H1 (cell line): Measurements from ENCODE around the gene AFG1L. TPM values are rescaled to one million over a fixed set of nuclear protein-coding genes. Genes with fewer than 3 reads are reported as not detected.

Source experiments
- CTCF ChIA-PET: fragments of 300-600 bp; sonication (Branson Sonifier 250); formaldehyde crosslinking; loops from one replicate; lab custom pipeline; 2021; ENCODE audit not compliant: partially characterized antibody; lab: Charles Lee
- POLR2A ChIA-PET: fragments of 300-600 bp; sonication (Branson Sonifier 250); formaldehyde crosslinking; loops from one replicate; lab custom pipeline; 2021; ENCODE audit warnings: inconsistent platforms; ENCODE audit not compliant: partially characterized antibody; lab: Charles Lee
- DNase-seq, 2 experiments: peaks; one replicate each; pipeline versions ENCODE4 v3.0.0 to v3.0.0-alpha.2; 2010 to 2022; ENCODE audit warnings: low spot score in 2 of 2, low read depth in 1 of 2, mixed read lengths in 1 of 2
- FAIRE-seq: peaks from 2 replicates; lab custom pipeline; 2011; peaks lifted over from hg19 to GRCh38; lab: Jason Lieb, UNC
- H2AFZ ChIP-seq: 2 replicates; pipeline ENCODE4 v1.8.1; 2012; ENCODE audit warnings: low read length, inconsistent platforms
- H2AK5ac ChIP-seq: 2 replicates; pipeline ENCODE4 v1.6.1; 2013; ENCODE audit warnings: low read depth, low read length
- H2BK120ac ChIP-seq: replicated peaks from 2 replicates; pipeline ENCODE3; 2013; ENCODE audit warnings: low read depth, low read length, inconsistent platforms
- H2BK12ac ChIP-seq: 2 replicates; pipeline ENCODE4 v1.6.1; 2013; ENCODE audit warnings: low read depth, low read length
- H2BK15ac ChIP-seq: 2 replicates; pipeline ENCODE4 v1.6.1; 2013; ENCODE audit warnings: low read length
- H2BK20ac ChIP-seq: 2 replicates; pipeline ENCODE4 v1.6.1; 2013; ENCODE audit warnings: low read length
- H2BK5ac ChIP-seq: 2 replicates; pipeline ENCODE4 v1.6.1; 2013; ENCODE audit warnings: low read depth, low read length
- H3K14ac ChIP-seq: 2 replicates; pipeline ENCODE4 v1.6.1; 2013; ENCODE audit warnings: inconsistent platforms; ENCODE audit not compliant: insufficient read length
- H3K18ac ChIP-seq: 2 replicates; pipeline ENCODE4 v1.6.1; 2013; ENCODE audit warnings: low read length; ENCODE audit errors: extremely low read depth
- H3K23ac ChIP-seq: 2 replicates; pipeline ENCODE4 v1.6.1; 2013; ENCODE audit warnings: inconsistent platforms; ENCODE audit not compliant: insufficient read length
- H3K23me2 ChIP-seq: 2 replicates; pipeline ENCODE4 v1.6.1; 2013; ENCODE audit warnings: low read depth, low read length
- H3K27ac ChIP-seq: 2 replicates; pipeline ENCODE4 v1.6.1; 2011; ENCODE audit warnings: low read depth, low read length, inconsistent platforms
- H3K27me3 ChIP-seq, 4 experiments: replicated peaks in 1 of 4; 1 replicate in 1 of 4; 2 replicates in 3 of 4; pipeline versions ENCODE4 v1.6.1 to v1.8.1; 2011 to 2013; ENCODE audit warnings: low read length in 3 of 4, mild to moderate bottlenecking in 3 of 4, inconsistent platforms in 2 of 4, mixed read lengths in 2 of 4, moderate library complexity in 1 of 4; ENCODE audit not compliant: control insufficient read depth in 3 of 4, insufficient read depth in 3 of 4; ENCODE audit errors: extremely low read depth in 1 of 4
- H3K36me3 ChIP-seq, 4 experiments: 2 replicates each; pipeline versions ENCODE4 v1.6.1 to v1.8.1; 2011 to 2013; ENCODE audit warnings: mild to moderate bottlenecking in 4 of 4, low read length in 3 of 4, moderate library complexity in 2 of 4, control low read depth in 1 of 4, inconsistent platforms in 1 of 4; ENCODE audit not compliant: insufficient read depth in 4 of 4, control insufficient read depth in 2 of 4
- H3K4ac ChIP-seq: replicated peaks from 2 replicates; pipeline ENCODE3; 2013; ENCODE audit warnings: low read length, low read depth, mixed read lengths, inconsistent platforms; ENCODE audit not compliant: insufficient read length
- H3K4me1 ChIP-seq, 4 experiments: replicated peaks in 1 of 4; 1 replicate in 1 of 4; 2 replicates in 3 of 4; pipeline versions ENCODE4 v1.6.1 to v1.8.1; 2011 to 2013; ENCODE audit warnings: low read length in 3 of 4, inconsistent platforms in 2 of 4, mixed read lengths in 1 of 4; ENCODE audit not compliant: insufficient read depth in 4 of 4, control insufficient read depth in 3 of 4
- H3K4me2 ChIP-seq, 2 experiments: 2 replicates each; pipeline versions ENCODE4 v1.6.1 to v1.8.1; 2011 to 2013; ENCODE audit warnings: low read depth in 2 of 2, low read length in 2 of 2, control low read depth in 1 of 2, inconsistent platforms in 1 of 2, mild to moderate bottlenecking in 1 of 2; ENCODE audit not compliant: insufficient read depth in 1 of 2
- H3K4me3 ChIP-seq, 4 experiments: fragments of 200-600, 300-600 bp in 1 of 4; sonication (generic), shearing (Covaris generic), sonication (Bioruptor Twin) in 1 of 4; 2 replicates each; pipeline versions ENCODE4 v1.5.1 to v1.8.1; 2011 to 2016; ENCODE audit warnings: low read length in 4 of 4, low read depth in 3 of 4, control low read depth in 2 of 4, inconsistent platforms in 2 of 4, mild to moderate bottlenecking in 2 of 4, mixed read lengths in 1 of 4, moderate library complexity in 1 of 4; ENCODE audit not compliant: insufficient read depth in 2 of 4; ENCODE audit errors: extremely low read depth in 1 of 4
- H3K56ac ChIP-seq: replicated peaks from 2 replicates; pipeline ENCODE3; 2013; ENCODE audit warnings: low read depth, mild to moderate bottlenecking, mixed read lengths, low read length, inconsistent platforms; ENCODE audit not compliant: insufficient read length
- H3K79me1 ChIP-seq: 2 replicates; pipeline ENCODE4 v1.6.1; 2013; ENCODE audit warnings: low read depth, low read length, control low read depth
- H3K79me2 ChIP-seq, 2 experiments: 2 replicates each; pipeline versions ENCODE4 v1.6.1 to v1.8.1; 2012 to 2013; ENCODE audit warnings: low read length in 2 of 2, mild to moderate bottlenecking in 2 of 2, inconsistent platforms in 1 of 2; ENCODE audit not compliant: insufficient read depth in 2 of 2, control insufficient read depth in 1 of 2
- H3K9ac ChIP-seq, 4 experiments: replicated peaks in 1 of 4; 1 replicate in 1 of 4; 2 replicates in 3 of 4; pipeline versions ENCODE4 v1.6.1 to v1.8.1; 2011 to 2013; ENCODE audit warnings: low read depth in 3 of 4, low read length in 3 of 4, control low read depth in 2 of 4, mild to moderate bottlenecking in 2 of 4, moderate library complexity in 2 of 4, inconsistent platforms in 1 of 4; ENCODE audit errors: extremely low read depth in 1 of 4
- H3K9me3 ChIP-seq, 2 experiments: 2 replicates each; pipeline versions ENCODE4 v1.6.1 to v1.8.1; 2012 to 2013; ENCODE audit warnings: mild to moderate bottlenecking in 2 of 2, moderate library complexity in 2 of 2, control low read depth in 1 of 2, inconsistent platforms in 1 of 2, low read depth in 1 of 2, low read length in 1 of 2, mixed read lengths in 1 of 2; ENCODE audit not compliant: insufficient read depth in 2 of 2
- H4K20me1 ChIP-seq, 2 experiments: replicated peaks in 1 of 2; 2 replicates each; pipeline versions ENCODE3 to v1.8.1; 2011 to 2013; ENCODE audit warnings: inconsistent platforms in 2 of 2, low read length in 2 of 2, mild to moderate bottlenecking in 1 of 2; ENCODE audit not compliant: insufficient read depth in 2 of 2, control insufficient read depth in 1 of 2
- H4K5ac ChIP-seq: 2 replicates; pipeline ENCODE4 v1.6.1; 2013; ENCODE audit warnings: low read length, low read depth, mixed read lengths, inconsistent platforms; ENCODE audit not compliant: insufficient read length
- H4K8ac ChIP-seq: 2 replicates; pipeline ENCODE4 v1.8.0; 2013; ENCODE audit warnings: mild to moderate bottlenecking, moderate library complexity, low read length, inconsistent platforms; ENCODE audit not compliant: insufficient read depth; ENCODE audit errors: extremely low read depth
- H4K91ac ChIP-seq: replicated peaks from 2 replicates; pipeline ENCODE3; 2013; ENCODE audit warnings: low read length, mixed read lengths, inconsistent platforms; ENCODE audit not compliant: insufficient read length
- BACH1 ChIP-seq: IDR thresholded peaks from 2 replicates; pipeline ENCODE4 v1.6.1; 2012; ENCODE audit warnings: low read length, improper control_type of control experiment
- BCL11A ChIP-seq, 2 experiments: IDR thresholded peaks; one replicate each; pipeline ENCODE4 v1.6.1; 2011; ENCODE audit warnings: low read depth in 2 of 2, low read length in 2 of 2, mild to moderate bottlenecking in 2 of 2
- BRCA1 ChIP-seq: IDR thresholded peaks from 2 replicates; pipeline ENCODE4 v1.6.1; 2012; ENCODE audit warnings: low read depth, low read length, improper control_type of control experiment
- CTBP2 ChIP-seq: IDR thresholded peaks from 2 replicates; pipeline ENCODE4 v1.7.0; 2011; ENCODE audit warnings: borderline replicate concordance, mild to moderate bottlenecking, moderate library complexity, mixed read lengths, low read length; ENCODE audit not compliant: insufficient read depth, insufficient read length
- EGR1 ChIP-seq: IDR thresholded peaks from 2 replicates; pipeline ENCODE4 v1.6.1; 2011; ENCODE audit warnings: low read depth, low read length, borderline replicate concordance
- GTF2F1 ChIP-seq: IDR thresholded peaks from 2 replicates; pipeline ENCODE4 v1.6.1; 2012; ENCODE audit warnings: low read depth, low read length, improper control_type of control experiment, borderline replicate concordance
- JUN ChIP-seq: IDR thresholded peaks from 2 replicates; pipeline ENCODE4 v1.6.1; 2011; ENCODE audit warnings: low read depth, mild to moderate bottlenecking, improper control_type of control experiment, low read length
- JUND ChIP-seq: IDR thresholded peaks from 2 replicates; pipeline ENCODE4 v1.6.1; 2011; ENCODE audit warnings: mild to moderate bottlenecking, improper control_type of control experiment, low read length
- POLR2A ChIP-seq, 2 experiments: IDR thresholded peaks; 1 replicate in 1 of 2; 2 replicates in 1 of 2; pipeline ENCODE4 v1.6.1; 2011; ENCODE audit warnings: low read depth in 2 of 2, low read length in 2 of 2, mild to moderate bottlenecking in 2 of 2; ENCODE audit errors: control extremely low read depth in 1 of 2
- SAP30 ChIP-seq: fragments of 300-600 bp; sonication (generic); IDR thresholded peaks from 2 replicates; pipeline ENCODE4 v1.7.1; 2012; ENCODE audit warnings: low read length, moderate library complexity, mild to moderate bottlenecking, inconsistent platforms; ENCODE audit not compliant: insufficient read depth, insufficient replicate concordance
- SUZ12 ChIP-seq: fragments of 200-600 bp; sonication (generic); IDR thresholded peaks from 2 replicates; pipeline ENCODE4 v1.6.1; 2012; ENCODE audit warnings: mild to moderate bottlenecking, inconsistent platforms, low read length, moderate library complexity, mixed read lengths
- WGBS, 2 experiments: shearing (Covaris generic) in 1 of 2; methylation state at CpG; one replicate each; pipeline versions ENCODE4 v1.1.6 to v1.1.7; 2013 to 2015; ENCODE audit warnings: low lambda C conversion rate in 2 of 2, mixed read lengths in 2 of 2, inconsistent platforms in 1 of 2, low coverage in 1 of 2, missing lambda C conversion rate in 1 of 2; ENCODE audit not compliant: insufficient replicate concordance in 2 of 2, insufficient coverage in 1 of 2, insufficient read length in 1 of 2; ENCODE audit errors: extremely low coverage in 1 of 2, missing lambda C conversion rate in 1 of 2; 5-methylcytosine and 5-hydroxymethylcytosine counted together
- polyA plus RNA-seq, 7 experiments: library from polyadenylated mRNA; depleted of rRNA in 3 of 7; stranded (reverse) in 5 of 7; unstranded in 2 of 7; fragments of >200 nt in 5 of 7; fragments of 200-250 nt in 2 of 7; gene quantifications; 1 replicate in 5 of 7; 2 replicates in 1 of 7; 4 replicates in 1 of 7; pipeline versions ENCODE4 v1.2.1 to v1.2.3, GENCODE V29; 2011 to 2013; ENCODE audit warnings: missing spikeins in 2 of 7, mixed read lengths in 2 of 7
- total RNA-seq: library from RNA; stranded (reverse); fragmentation: NEBNext Ultra II Directional; extraction: Animal tissue kit (Norgen Biotek cat#: 25700); gene quantifications from 2 replicates; pipeline ENCODE4 v1.2.1, GENCODE V29; 2021
- TF ChIP-seq, protein P1 (sequence below): IDR thresholded peaks from 2 replicates; pipeline ENCODE4 v1.6.1; 2012; ENCODE audit warnings: inconsistent platforms

The AFG1L gene
- total and polyA plus RNA-seq, 2 of the 8 experiments (the other 6 are each of a cell fraction or from before 2014, with no cell fraction given), result 0.98 to 5.7 TPM

DNA sequence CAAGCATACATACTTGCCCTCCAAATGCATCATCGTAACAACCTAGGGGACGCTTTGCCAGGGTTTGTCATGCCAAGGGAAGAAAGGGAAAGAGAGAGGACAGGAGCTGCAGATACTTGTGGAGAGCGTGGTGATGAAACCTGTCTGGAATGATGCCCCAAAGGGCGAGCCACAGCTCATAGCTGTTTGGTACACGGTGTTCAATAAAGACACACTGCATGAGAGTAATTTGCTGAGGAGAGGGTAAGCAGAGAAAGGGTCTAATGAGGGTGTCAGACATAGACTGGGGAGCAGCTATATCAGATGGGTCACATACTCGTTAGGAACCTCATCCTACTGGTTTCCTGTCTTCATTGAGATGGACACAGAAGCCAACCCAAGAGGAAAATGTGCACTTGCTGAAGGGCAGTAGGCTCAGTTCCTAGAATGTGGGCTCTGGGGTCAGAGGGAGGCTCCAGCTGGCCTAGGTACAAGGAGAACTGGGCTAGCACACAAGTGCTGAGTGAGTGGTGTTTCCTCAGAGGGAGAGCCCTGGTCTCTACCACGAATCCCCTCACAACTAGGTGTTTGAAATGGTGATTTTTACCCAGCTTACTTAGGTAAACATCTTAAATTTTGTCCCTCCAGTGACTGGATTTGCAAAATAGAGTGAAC lies 260.7 kb downstream of the AFG1L start:
- Histone ChIP-seq H2AFZ (no peak overlapping the region), H3K14ac (no peak overlapping the region), H3K9ac (no peak overlapping the region), H3K4me1 (peaks cover 5 to 7% (median 6%) of the 10 kb centered on the region in 4 experiments; a peak in 6 of 7 replicates), H3K9me3 (no peaks in the 10 kb centered on the region), H3K18ac (no peak overlapping the region), H4K8ac (no peak overlapping the region), H2BK12ac (no peak overlapping the region), H3K56ac (no peak overlapping the region), H2BK20ac (no peak overlapping the region), H2AK5ac (no peak overlapping the region), H3K23me2 (peaks cover 15% of the 10 kb centered on the region), H4K5ac (no peak overlapping the region), H3K79me2 (no peaks in the 10 kb centered on the region), H3K4me3 (no peak overlapping the region), H4K20me1 (no peaks in the 10 kb centered on the region), H3K4ac (no peak overlapping the region), H4K91ac (no peak overlapping the region), H3K27ac (no peak overlapping the region), H3K36me3 (no peaks in the 10 kb centered on the region), H3K79me1 (no peaks in the 10 kb centered on the region), H3K27me3 (peaks cover 0 to 13% (median 6%) of the 10 kb centered on the region in 4 experiments; a peak in 6 of 7 replicates), H3K4me2 (no peak overlapping the region), H3K23ac (no peak overlapping the region), H2BK15ac (no peak overlapping the region), H2BK120ac (no peak overlapping the region), H2BK5ac (no peak overlapping the region)
- POLR2A ChIA-PET, result interaction anchor here (1.5 to 2.1 kb wide), 2 partner anchors 9 to 227 kb away, joined by 6 read pairs; no protein-coding TSS in a partner anchor
- FAIRE-seq (no peak), DNase-seq (no peak)
- CTCF ChIA-PET, result interaction anchor here (0.7 to 4.3 kb wide), 7 partner anchors 9 to 337 kb away, joined by 3 to 26 read pairs (median 5); partner anchors contain the start of gene ARMC2
- 87% methylated on average over 7 of the region's 7 CpGs; no CpG with 5 or more reads in 1 of the 2 experiments for WGBS, 2 experiments
- no peak for TF ChIP-seq CTBP2
- TF ChIP-seq BCL11A (IDR thresholded peaks at IDR 0.05; ENCODE audit: low read depth in 2 of 2, low read length in 2 of 2), result no peak
- TF ChIP-seq BRCA1, result no peak
- no peak for TF ChIP-seq JUN
- no peak for TF ChIP-seq GTF2F1
- no peak for TF ChIP-seq SAP30
- no peak for TF ChIP-seq SUZ12
- TF ChIP-seq, protein P1, sequence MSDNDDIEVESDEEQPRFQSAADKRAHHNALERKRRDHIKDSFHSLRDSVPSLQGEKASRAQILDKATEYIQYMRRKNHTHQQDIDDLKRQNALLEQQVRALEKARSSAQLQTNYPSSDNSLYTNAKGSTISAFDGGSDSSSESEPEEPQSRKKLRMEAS, result no peak
- no peak for TF ChIP-seq BACH1
- no peak for TF ChIP-seq EGR1
- no peak for TF ChIP-seq POLR2A (IDR thresholded peaks at IDR 0.05; ENCODE audit: control extremely low read depth in 1 of 2, low read depth in 2 of 2, low read length in 2 of 2)
- TF ChIP-seq JUND, result no peak
